ENCODE data around the gene KIF23. TPM values are rescaled to one million over a fixed set of nuclear protein-coding genes. Genes with fewer than 3 reads are reported as not detected.

Gene KIF23
- total RNA-seq, 4 donors from 2014 or later = 2.7 to 5.7 (median 3.1) TPM

GRCh38 chr15:69417581-69417980 is 3.4 kb downstream of the KIF23 start:
- H3K4me3 ChIP-seq (ENCODE audit: low read depth, poor library complexity, severe bottlenecking) = no peak overlapping the region
- intact Hi-C loops (cut with DNase I; ENCODE audit: low total_unique reads) = no loop called here
- TF ChIP-seq CTCF (IDR thresholded peaks at IDR 0.05) = no peak
- TF ChIP-seq POLR2A (IDR thresholded peaks at IDR 0.05) = no peak
- no peak for DNase-seq (ENCODE audit: low spot score in 2 of 2)

GRCh38 chr15:69421498-69421897 is 7.3 kb downstream of the KIF23 start:
- H3K4me3 ChIP-seq (ENCODE audit: low read depth, poor library complexity, severe bottlenecking) = no peak overlapping the region
- no peak for DNase-seq (ENCODE audit: low spot score in 2 of 2)
- intact Hi-C loops (cut with DNase I; ENCODE audit: low total_unique reads) = no loop called here
- no peak for TF ChIP-seq CTCF (IDR thresholded peaks at IDR 0.05)
- no peak for TF ChIP-seq POLR2A (IDR thresholded peaks at IDR 0.05)

DNA sequence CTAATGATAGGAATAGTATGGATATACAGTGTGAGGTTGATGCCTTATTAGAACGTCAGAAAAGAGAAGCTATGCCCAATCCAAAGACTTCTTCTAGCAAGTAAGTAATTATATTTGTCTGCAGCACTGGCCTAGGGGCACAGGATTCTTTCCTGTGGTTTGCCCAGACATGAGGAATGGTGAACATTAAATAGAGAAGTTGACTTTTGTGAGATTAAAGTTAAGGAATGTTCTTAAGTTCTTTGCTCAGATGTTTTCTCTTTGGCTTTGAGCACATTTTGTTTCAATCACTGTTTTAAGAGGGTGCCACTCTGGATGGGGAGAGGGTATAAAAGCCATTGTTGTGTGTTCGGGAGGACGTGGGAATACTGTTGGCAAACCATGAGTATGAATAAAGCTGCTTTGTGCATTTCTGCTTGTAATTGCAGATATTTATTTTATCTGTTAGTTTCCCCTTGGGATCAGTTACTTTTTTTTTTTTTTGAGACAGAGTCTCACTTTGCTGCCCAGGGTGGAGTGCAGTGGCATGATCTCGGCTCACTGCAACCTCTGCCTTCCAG is 8.3 kb downstream of the KIF23 start:
- 47 to 57% methylated on average over 4 of the region's 4 CpGs for WGBS, 2 donors
- no peak for DNase-seq (ENCODE audit: low spot score in 2 of 2)
- TF ChIP-seq CTCF (IDR thresholded peaks at IDR 0.05) (no peak), POLR2A (IDR thresholded peaks at IDR 0.05) (no peak)
- H3K4me3 ChIP-seq (ENCODE audit: low read depth, poor library complexity, severe bottlenecking) = no peak overlapping the region
- intact Hi-C loops (cut with DNase I; ENCODE audit: low total_unique reads) = no loop called here

DNA sequence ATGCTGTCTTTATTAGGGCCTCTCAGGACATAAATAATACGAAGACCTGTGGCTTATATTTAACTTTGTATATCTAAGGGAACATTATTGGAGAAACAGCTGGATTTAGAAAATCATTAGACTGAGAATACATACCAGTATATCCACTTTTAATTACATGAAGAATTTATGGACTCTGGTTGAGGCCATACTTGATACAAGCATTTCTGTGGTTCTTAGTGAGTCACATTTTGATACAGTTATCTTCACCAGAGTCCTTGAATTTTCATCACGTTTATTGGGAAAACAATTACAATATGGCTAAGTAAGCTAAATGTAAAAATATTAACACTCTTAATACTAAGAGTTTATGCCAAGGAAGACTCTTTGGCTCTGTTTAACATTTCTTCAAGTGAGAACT is 9.9 kb downstream of the KIF23 start:
- WGBS, 2 donors = 90 to 94% methylated on average over 2 of the region's 2 CpGs
- H3K4me3 ChIP-seq (ENCODE audit: low read depth, poor library complexity, severe bottlenecking) = no peak overlapping the region
- intact Hi-C loops (cut with DNase I; ENCODE audit: low total_unique reads) = no loop called here
- TF ChIP-seq POLR2A (IDR thresholded peaks at IDR 0.05) (no peak), CTCF (IDR thresholded peaks at IDR 0.05) (no peak)
- DNase-seq (ENCODE audit: low spot score in 2 of 2) = no peak

DNA sequence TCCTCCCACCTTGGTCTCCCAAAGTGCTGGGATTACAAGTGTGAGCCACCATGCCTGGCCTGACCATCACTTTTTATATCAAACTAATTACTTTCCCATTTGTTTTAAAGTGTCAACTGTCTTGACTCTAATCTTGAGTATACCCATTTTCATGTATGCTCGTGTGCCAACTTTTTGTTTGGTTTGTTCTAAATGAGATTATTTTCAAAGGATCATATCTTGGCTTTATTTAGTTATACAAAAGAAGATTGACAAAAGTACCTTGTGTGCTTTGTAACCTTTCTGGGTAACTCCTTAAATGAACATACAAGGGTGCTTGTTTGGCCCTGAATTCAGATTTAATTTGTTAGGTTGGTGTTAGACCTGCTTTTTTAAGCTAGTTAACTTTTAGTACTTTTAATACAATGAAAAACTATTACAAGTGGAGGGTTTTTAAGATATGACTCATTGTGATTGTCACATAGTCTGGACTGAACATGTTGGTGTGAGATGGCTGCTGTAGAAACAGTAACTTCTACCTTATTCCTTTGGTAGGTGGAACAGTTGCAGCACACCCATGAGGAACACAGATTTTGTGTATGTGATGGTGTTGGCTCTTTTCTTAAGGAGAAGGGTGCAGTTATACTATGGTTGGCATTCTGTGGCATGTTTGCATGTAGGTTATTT is 10.7 kb downstream of the KIF23 start:
- no peak overlapping the region for H3K4me3 ChIP-seq (ENCODE audit: low read depth, poor library complexity, severe bottlenecking)
- intact Hi-C loops (cut with DNase I; ENCODE audit: low total_unique reads) = no loop called here
- no peak for DNase-seq (ENCODE audit: low spot score in 2 of 2)
- TF ChIP-seq CTCF (IDR thresholded peaks at IDR 0.05) (no peak), POLR2A (IDR thresholded peaks at IDR 0.05) (no peak)
- 97 to 100% methylated on average over 1 of the region's 1 CpG for WGBS, 2 donors

DNA sequence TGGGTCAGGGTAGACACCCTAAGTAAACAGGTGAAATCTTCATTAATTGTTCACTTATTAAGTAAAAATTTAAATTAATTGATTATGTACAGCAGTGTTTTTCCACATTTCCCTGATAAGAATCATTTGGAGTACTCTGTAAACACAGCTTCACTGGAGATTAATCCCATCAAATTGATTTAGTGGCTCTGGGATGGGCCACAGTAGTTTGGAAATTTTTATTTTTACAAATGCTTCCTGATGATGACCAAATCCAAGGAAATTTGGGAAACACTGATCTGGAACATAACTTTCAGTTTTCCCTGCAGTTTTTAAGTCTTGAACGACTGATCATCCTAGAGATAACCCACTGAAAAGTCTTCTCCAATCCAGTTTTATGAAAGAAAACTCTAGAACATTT is 19.7 kb downstream of the KIF23 start:
- intact Hi-C loops (cut with DNase I; ENCODE audit: low total_unique reads) = no loop called here
- 86 to 92% methylated on average over 1 of the region's 1 CpG for WGBS, 2 donors
- no peak for TF ChIP-seq CTCF (IDR thresholded peaks at IDR 0.05)
- no peak for DNase-seq (ENCODE audit: low spot score in 2 of 2)
- H3K4me3 ChIP-seq (ENCODE audit: low read depth, poor library complexity, severe bottlenecking) = no peak overlapping the region

Data from lower leg skin (tissue), 4 donors.